GM23338 (cell line): ENCODE measurements around the gene VPS45. TPM values are rescaled to one million over a fixed set of nuclear protein-coding genes. Genes with fewer than 3 reads are reported as not detected.

Experiments used
- ATAC-seq: fragments of 200-7000 bp; cut with Tn5 transposase; 3 replicates; pipeline ENCODE4 v1.9.1; 2020
- DNase-seq: peaks from one replicate; pipeline ENCODE4 v3.0.0-alpha.2; 2015; ENCODE audit warnings: low spot score
- H2AFZ ChIP-seq: fragments of 200-600 bp; sonication (generic); 2 replicates; pipeline ENCODE4 v1.8.0; 2016; ENCODE audit warnings: antibody characterized with exemption, mild to moderate bottlenecking, moderate library complexity
- H3F3A ChIP-seq: fragments of 200-600 bp; sonication (generic); replicated peaks from 2 replicates; pipeline ENCODE4 v1.8.0; 2017; ENCODE audit warnings: antibody characterized with exemption, mixed run types, low read depth
- H3K27ac ChIP-seq: fragments of 200-600 bp; sonication (generic); 2 replicates; pipeline ENCODE4 v1.6.1; 2016; ENCODE audit warnings: low read depth
- H3K27me3 ChIP-seq: fragments of 200-600 bp; sonication (generic); 2 replicates; pipeline ENCODE4 v1.8.0; 2016; ENCODE audit warnings: mild to moderate bottlenecking, mixed run types, moderate library complexity; ENCODE audit not compliant: insufficient read depth
- H3K36me3 ChIP-seq: fragments of 200-600 bp; sonication (generic); 2 replicates; pipeline ENCODE4 v1.8.0; 2016; ENCODE audit warnings: mild to moderate bottlenecking; ENCODE audit not compliant: insufficient read depth
- H3K4me1 ChIP-seq: fragments of 200-600 bp; sonication (generic); 2 replicates; pipeline ENCODE4 v1.8.0; 2016; ENCODE audit warnings: mild to moderate bottlenecking, moderate library complexity; ENCODE audit not compliant: insufficient read depth
- H3K4me2 ChIP-seq: fragments of 200-600 bp; sonication (generic); 2 replicates; pipeline ENCODE4 v1.7.1; 2017; ENCODE audit warnings: mixed run types
- H3K4me3 ChIP-seq: fragments of 200-600 bp; sonication (generic); 2 replicates; pipeline ENCODE4 v1.6.1; 2016; ENCODE audit warnings: mixed run types
- H3K79me2 ChIP-seq: fragments of 200-600 bp; sonication (generic); replicated peaks from 2 replicates; pipeline ENCODE4 v1.8.0; 2017; ENCODE audit warnings: mild to moderate bottlenecking; ENCODE audit not compliant: insufficient read depth
- H3K9me2 ChIP-seq: fragments of 200-600 bp; sonication (generic); 2 replicates; pipeline ENCODE4 v1.8.0; 2017; ENCODE audit not compliant: insufficient read depth
- H4K20me1 ChIP-seq: fragments of 200-600 bp; sonication (generic); replicated peaks from 2 replicates; pipeline ENCODE4 v1.8.0; 2017; ENCODE audit warnings: mild to moderate bottlenecking; ENCODE audit not compliant: insufficient read depth
- H3K27ac Mint-ChIP-seq: 2 replicates; pipeline ENCODE4 v1.8.0; 2020; ENCODE audit warnings: inconsistent platforms, mild to moderate bottlenecking, moderate library complexity, mixed read lengths
- H3K27me3 Mint-ChIP-seq: 3 replicates; pipeline ENCODE4 v1.8.0; 2022; ENCODE audit warnings: low read depth, mild to moderate bottlenecking, moderate library complexity, mixed read lengths, inconsistent platforms; ENCODE audit not compliant: insufficient read depth, poor library complexity
- H3K36me3 Mint-ChIP-seq: 3 replicates; pipeline ENCODE4 v1.8.0; 2021; ENCODE audit warnings: low read depth, mild to moderate bottlenecking, inconsistent platforms, moderate library complexity, mixed read lengths
- H3K4me1 Mint-ChIP-seq: 3 replicates; pipeline ENCODE4 v1.8.0; 2020; ENCODE audit warnings: mild to moderate bottlenecking, inconsistent platforms, mixed read lengths
- H3K4me3 Mint-ChIP-seq: 3 replicates; pipeline ENCODE4 v1.8.0; 2021; ENCODE audit warnings: moderate library complexity, mild to moderate bottlenecking, inconsistent platforms, mixed read lengths
- H3K9me3 Mint-ChIP-seq: 3 replicates; pipeline ENCODE4 v1.8.0; 2020; ENCODE audit warnings: moderate library complexity, mild to moderate bottlenecking, inconsistent platforms, mixed read lengths
- CREB1 ChIP-seq: fragments of 250-450 bp; sonication (Bioruptor Pico); IDR thresholded peaks from 2 replicates; pipeline ENCODE4 v1.5.0; 2020; ENCODE audit warnings: low read depth, mild to moderate bottlenecking, moderate library complexity
- CTCF ChIP-seq, 2 experiments: fragments of 200-600 bp in 1 of 2; sonication (generic) in 1 of 2; conservative IDR thresholded peaks; 2 replicates each; pipeline versions ENCODE4 v1.5.1 to v1.6.1; 2016 to 2017; ENCODE audit warnings: antibody characterized with exemption in 2 of 2, low read depth in 2 of 2, mild to moderate bottlenecking in 2 of 2, moderate library complexity in 1 of 2
- EZH2 ChIP-seq: fragments of 200-600 bp; sonication (generic); IDR thresholded peaks from one replicate; pipeline ENCODE4 v1.8.0; 2017; ENCODE audit warnings: antibody characterized with exemption, mild to moderate bottlenecking, low read depth; ENCODE audit not compliant: unreplicated experiment
- JUNB ChIP-seq: IDR thresholded peaks from one replicate; pipeline ENCODE4 v1.6.1; 2016; ENCODE audit warnings: antibody characterized with exemption; ENCODE audit not compliant: unreplicated experiment
- POLR2AphosphoS5 ChIP-seq: IDR thresholded peaks from 2 replicates; pipeline ENCODE4 v1.6.1; 2016; ENCODE audit warnings: antibody characterized with exemption, low read depth
- STAT1 ChIP-seq: IDR thresholded peaks from one replicate; pipeline ENCODE4 v1.6.1; 2016; ENCODE audit warnings: antibody characterized with exemption; ENCODE audit not compliant: unreplicated experiment
- ZNF114 ChIP-seq: fragments of 250-450 bp; sonication (Bioruptor Pico); IDR thresholded peaks from 2 replicates; pipeline ENCODE4 v1.5.0; 2020; ENCODE audit warnings: mild to moderate bottlenecking, moderate library complexity
- ZNF462 ChIP-seq: fragments of 250-450 bp; sonication (Bioruptor Pico); IDR thresholded peaks from 2 replicates; pipeline ENCODE4 v1.5.0; 2020; ENCODE audit warnings: mild to moderate bottlenecking, moderate library complexity
- polyA plus RNA-seq: library from polyadenylated mRNA; unstranded; fragments of >200 nt; fragmentation: Nextera tagmentation; extraction: Ambion mirVana; gene quantifications from 2 replicates; pipeline ENCODE4 v1.2.1, GENCODE V29; 2016
- total RNA-seq: library from RNA; depleted of rRNA; stranded (reverse); fragments of >200 nt; shearing (Covaris generic); gene quantifications from 2 replicates; pipeline ENCODE4 v1.2.3, GENCODE V29; 2014

Gene VPS45
- total and polyA plus RNA-seq, 2 experiments from 2014 or later = 23.5 to 37.5 TPM

- DNase-seq = no peak
Measured at GRCh38 chr1:150141452-150141851, 73.9 kb downstream of the VPS45 start.

GRCh38 chr1:150142083-150142482 lies 74.5 kb downstream of the VPS45 start:
- Histone ChIP-seq H2AFZ (no peak overlapping the region), H3K79me2 (no peaks in the 10 kb centered on the region), H3K9me2 (no peaks in the 10 kb centered on the region), H3K4me3 (no peak overlapping the region), H4K20me1 (no peaks in the 10 kb centered on the region), H3K4me1 (no peaks in the 10 kb centered on the region), H3F3A (no peaks in the 10 kb centered on the region), H3K27me3 (no peaks in the 10 kb centered on the region), H3K4me2 (no peak overlapping the region), H3K27ac (no peak overlapping the region), H3K36me3 (no peaks in the 10 kb centered on the region)
- no peaks in the 10 kb centered on the region for H3K9me3 Mint-ChIP-seq
- no peaks in the 10 kb centered on the region for H3K36me3 Mint-ChIP-seq
- no peak overlapping the region for H3K27ac Mint-ChIP-seq
- H3K4me1 Mint-ChIP-seq = peaks cover 6% of the 10 kb centered on the region
- H3K27me3 Mint-ChIP-seq = no peaks in the 10 kb centered on the region
- no peak for ATAC-seq
- TF ChIP-seq POLR2AphosphoS5 (no peak), STAT1 (no peak)
- no peak for DNase-seq
- no peak overlapping the region for H3K4me3 Mint-ChIP-seq

More at GRCh38 chr1:150141452-150141851, 73.9 kb downstream of the VPS45 start:
- H3K27me3 ChIP-seq = no peaks in the 10 kb centered on the region
- H2AFZ ChIP-seq = no peak overlapping the region
- no peak overlapping the region for H3K27ac Mint-ChIP-seq
- no peak for ATAC-seq
- H3K4me1 Mint-ChIP-seq = peaks cover 6% of the 10 kb centered on the region
- H3K4me3 ChIP-seq = no peak overlapping the region
- no peak for TF ChIP-seq STAT1
- H3K9me2 ChIP-seq = no peaks in the 10 kb centered on the region
- H3K27ac ChIP-seq = no peak overlapping the region
- no peaks in the 10 kb centered on the region for H3K79me2 ChIP-seq
- no peak overlapping the region for H3K4me2 ChIP-seq
- no peaks in the 10 kb centered on the region for H3K36me3 ChIP-seq
- H4K20me1 ChIP-seq = no peaks in the 10 kb centered on the region
- H3F3A ChIP-seq = no peaks in the 10 kb centered on the region
- H3K27me3 Mint-ChIP-seq = no peaks in the 10 kb centered on the region
- H3K36me3 Mint-ChIP-seq = no peaks in the 10 kb centered on the region
- H3K9me3 Mint-ChIP-seq = no peaks in the 10 kb centered on the region
- H3K4me3 Mint-ChIP-seq = no peak overlapping the region
- H3K4me1 ChIP-seq = no peaks in the 10 kb centered on the region

GRCh38 chr1:150144606-150145005 lies 77.0 kb downstream of the VPS45 start:
- Histone ChIP-seq H3K4me3 (no peak overlapping the region), H4K20me1 (no peaks in the 10 kb centered on the region), H3K9me2 (no peaks in the 10 kb centered on the region), H3K27ac (no peak overlapping the region), H3K4me2 (no peak overlapping the region), H3F3A (no peaks in the 10 kb centered on the region; the same call in 1 of the 2 replicates), H3K36me3 (no peaks in the 10 kb centered on the region), H3K27me3 (peaks cover 21% of the 10 kb centered on the region), H3K79me2 (no peaks in the 10 kb centered on the region), H3K4me1 (no peaks in the 10 kb centered on the region), H2AFZ (no peak overlapping the region)
- Mint-ChIP-seq H3K9me3 (no peaks in the 10 kb centered on the region), H3K36me3 (no peaks in the 10 kb centered on the region), H3K4me1 (peaks cover 14% of the 10 kb centered on the region), H3K4me3 (no peak overlapping the region; the same call in 2 of the 3 replicates), H3K27me3 (peaks cover 11% of the 10 kb centered on the region), H3K27ac (0 out of 2 replicates have a peak overlapping the region, but pooled peaks have one; percentile 18)
- DNase-seq (no peak), ATAC-seq (no peak)
- TF ChIP-seq CTCF (conservative IDR thresholded peaks at IDR 0.05; ENCODE audit: low read depth in 2 of 2) = no peak
- no peak for TF ChIP-seq POLR2AphosphoS5
- TF ChIP-seq CREB1 (CRISPR knock-in tag) = no peak
- TF ChIP-seq ZNF114 (CRISPR knock-in tag) = no peak
- no peak for TF ChIP-seq EZH2
- TF ChIP-seq ZNF462 (CRISPR knock-in tag) = no peak
- no peak for TF ChIP-seq JUNB
- TF ChIP-seq STAT1 = no peak
